ENCODE measurements around the gene KCNQ1.

The KCNQ1 gene

GRCh38 chr11:2792381-2793250 lies 347.8 kb downstream of the KCNQ1 start:
- no peak for DNase-seq

GRCh38 chr11:2793701-2794045 lies 348.9 kb downstream of the KCNQ1 start:
- no peak for DNase-seq

- DNase-seq: no peak
Measured at GRCh38 chr11:2794046-2794967, 349.5 kb downstream of the KCNQ1 start.

DNA sequence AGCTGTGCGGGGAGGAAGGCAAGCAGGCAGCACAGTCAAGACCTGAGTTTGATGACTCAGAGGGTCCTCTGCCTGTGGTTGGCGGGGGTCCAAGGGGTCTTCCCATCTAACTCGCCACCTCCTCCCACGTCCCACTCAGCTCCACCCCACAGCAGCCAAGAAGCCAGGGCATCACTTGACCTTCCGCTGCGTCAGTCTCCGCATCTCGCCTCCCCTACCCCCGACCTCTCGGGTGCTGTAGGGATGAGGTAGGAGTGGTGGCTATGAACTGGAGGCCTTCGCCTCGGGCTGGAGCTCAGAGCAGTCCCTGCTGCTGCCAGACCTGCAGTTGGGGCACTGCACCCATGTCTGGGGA lies 350.1 kb downstream of the KCNQ1 start:
- no peak for DNase-seq

DNA sequence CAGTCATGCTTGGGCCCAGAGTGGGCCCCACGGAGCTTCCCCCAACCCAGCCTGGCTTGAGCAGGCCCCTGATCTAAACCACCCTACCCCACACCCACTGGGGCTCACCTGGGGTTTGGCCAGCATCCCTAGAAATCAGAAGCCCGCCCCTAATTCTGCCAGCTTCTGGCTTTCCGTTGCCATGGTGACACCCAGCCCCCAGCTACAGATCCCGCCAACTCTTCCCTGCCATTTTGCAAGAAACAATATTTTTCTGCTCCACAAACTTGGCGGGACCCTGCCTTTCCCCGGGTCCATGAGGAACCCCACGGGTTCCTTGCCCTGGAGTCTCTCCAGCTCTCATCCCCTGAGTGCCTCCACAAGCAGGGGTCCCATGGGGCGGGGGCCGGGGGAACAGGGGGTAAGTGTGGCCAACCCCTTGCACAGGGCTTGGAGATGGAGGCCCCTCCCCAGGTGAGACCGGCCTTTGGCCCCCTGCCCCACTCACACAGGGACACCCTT lies 350.7 kb downstream of the KCNQ1 start:
- no peak for DNase-seq

DNA sequence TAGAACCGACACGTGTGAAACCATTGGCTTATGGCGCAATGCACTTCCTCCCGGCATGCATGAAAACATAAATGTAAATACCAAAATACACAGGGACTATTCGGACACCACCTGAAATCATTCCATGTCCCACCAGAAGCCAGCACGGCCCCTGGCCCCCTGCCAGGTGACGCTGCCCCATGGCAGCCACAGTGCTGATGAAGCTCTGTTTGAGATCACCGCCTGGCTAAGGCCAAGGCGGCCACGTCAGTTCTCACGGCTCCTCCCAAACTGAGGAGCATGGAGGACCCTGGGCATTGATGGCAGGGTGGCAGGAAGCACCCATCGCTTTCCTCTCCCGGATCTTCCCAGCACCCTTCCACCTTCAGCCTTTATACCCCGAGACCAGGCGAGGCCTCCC lies 351.3 kb downstream of the KCNQ1 start:
- DNase-seq: no peak

DNA sequence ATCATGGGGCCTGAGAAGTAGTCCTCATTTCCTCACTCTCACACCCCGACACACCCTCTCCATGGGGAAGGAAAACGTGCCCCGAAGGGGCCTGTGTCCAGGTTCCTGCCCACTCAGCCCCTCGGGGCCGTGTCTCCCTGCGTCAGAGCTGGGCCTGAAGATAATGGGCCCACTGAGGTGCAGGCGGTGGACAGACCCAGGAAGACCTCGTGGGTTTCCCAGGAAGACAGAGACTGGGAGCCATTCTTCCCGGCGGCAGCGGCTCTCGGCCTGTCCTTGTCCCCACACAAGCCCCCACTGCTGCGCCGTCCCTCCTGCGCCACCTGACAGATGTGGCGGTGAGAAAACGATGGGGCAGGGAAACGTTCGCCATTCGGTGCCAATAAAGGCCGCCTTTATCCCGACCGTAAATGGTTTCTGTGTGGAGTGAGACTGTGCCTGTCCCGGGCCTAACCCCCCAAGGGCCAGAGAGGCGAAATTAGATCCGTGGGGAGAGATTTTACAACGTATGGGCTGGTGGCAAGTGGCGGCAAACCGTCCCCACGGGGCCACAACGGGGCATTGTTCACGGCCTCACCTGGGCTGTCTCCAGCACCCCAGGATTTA lies 351.8 kb downstream of the KCNQ1 start:
- no peak for DNase-seq

- no peak for DNase-seq
Measured at GRCh38 chr11:2797121-2797711, 352.4 kb downstream of the KCNQ1 start.

DNA sequence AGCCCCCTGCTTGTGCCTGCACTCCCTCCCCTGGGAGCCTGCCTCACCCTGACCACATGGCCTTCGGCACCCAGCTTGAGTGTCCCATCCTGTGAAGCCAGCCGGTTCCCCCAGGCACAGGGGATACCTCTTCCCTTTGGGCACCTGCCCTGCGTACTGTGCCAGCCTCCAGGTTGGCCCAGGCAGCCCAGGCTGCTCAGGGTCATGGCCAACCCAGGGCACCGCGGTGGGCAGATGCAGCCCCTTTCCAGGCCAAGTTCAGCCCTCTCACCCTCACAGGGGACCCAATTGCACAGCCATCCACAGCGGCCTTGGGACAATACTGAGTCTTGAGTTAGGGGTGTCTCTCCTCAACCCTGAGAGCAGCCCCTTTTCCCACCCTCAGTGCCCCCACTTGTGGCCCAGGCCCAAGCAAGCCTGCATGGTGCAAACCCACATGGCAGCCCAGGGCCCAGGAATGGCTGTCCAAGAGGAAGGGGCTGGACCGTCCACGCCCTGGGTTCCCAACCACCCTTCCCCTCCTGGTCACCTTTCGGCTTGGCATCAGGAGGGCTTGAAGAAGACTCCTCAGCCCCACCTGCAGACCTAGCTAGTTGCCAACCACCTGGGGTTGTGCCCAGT lies 353.0 kb downstream of the KCNQ1 start:
- DNase-seq: no peak

- no peak for DNase-seq
Measured at GRCh38 chr11:2798951-2799761, 354.3 kb downstream of the KCNQ1 start.

DNA sequence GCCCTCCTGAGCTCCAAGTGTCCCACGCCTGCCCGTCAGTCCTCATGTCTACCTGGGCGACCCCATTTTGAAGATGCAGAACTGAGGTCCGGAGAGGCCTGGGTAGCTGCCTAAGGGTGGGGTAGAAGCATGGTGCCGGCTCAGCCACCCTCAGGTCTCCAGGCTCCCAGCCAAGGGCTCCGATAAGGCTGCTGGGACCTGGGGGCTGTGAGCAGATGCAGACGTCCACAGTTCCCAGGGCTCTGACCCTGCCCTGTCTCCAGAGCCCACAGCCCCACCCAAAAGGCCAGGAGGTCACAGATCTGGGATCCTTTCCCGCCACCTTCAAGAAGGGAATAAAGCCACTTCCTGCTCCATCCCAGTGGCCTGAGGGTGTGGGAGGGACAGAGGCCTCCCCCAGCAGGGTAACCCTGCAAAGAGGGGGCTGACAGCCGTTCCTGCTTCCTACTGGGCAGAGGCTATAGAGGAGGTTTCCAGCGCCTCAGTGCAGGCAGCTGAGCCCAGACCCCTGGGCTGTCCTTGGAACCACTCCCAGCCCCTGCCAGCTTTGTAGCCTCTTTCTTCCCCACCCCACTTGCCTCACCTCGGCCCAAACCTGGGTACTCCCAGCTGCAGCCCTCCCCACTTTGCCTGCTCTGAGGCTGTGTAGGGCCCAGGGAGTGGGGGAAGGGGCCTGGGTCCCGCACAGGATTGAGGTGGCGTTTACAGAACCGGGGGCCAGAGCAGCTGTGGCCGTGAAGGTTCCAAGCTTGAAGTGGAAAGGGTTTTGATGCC lies 355.3 kb downstream of the KCNQ1 start:
- no peak for DNase-seq

GRCh38 chr11:2800655-2801531 lies 356.1 kb downstream of the KCNQ1 start:
- no peak for DNase-seq

GRCh38 chr11:2801711-2802388 lies 357.0 kb downstream of the KCNQ1 start:
- DNase-seq: no peak

DNA sequence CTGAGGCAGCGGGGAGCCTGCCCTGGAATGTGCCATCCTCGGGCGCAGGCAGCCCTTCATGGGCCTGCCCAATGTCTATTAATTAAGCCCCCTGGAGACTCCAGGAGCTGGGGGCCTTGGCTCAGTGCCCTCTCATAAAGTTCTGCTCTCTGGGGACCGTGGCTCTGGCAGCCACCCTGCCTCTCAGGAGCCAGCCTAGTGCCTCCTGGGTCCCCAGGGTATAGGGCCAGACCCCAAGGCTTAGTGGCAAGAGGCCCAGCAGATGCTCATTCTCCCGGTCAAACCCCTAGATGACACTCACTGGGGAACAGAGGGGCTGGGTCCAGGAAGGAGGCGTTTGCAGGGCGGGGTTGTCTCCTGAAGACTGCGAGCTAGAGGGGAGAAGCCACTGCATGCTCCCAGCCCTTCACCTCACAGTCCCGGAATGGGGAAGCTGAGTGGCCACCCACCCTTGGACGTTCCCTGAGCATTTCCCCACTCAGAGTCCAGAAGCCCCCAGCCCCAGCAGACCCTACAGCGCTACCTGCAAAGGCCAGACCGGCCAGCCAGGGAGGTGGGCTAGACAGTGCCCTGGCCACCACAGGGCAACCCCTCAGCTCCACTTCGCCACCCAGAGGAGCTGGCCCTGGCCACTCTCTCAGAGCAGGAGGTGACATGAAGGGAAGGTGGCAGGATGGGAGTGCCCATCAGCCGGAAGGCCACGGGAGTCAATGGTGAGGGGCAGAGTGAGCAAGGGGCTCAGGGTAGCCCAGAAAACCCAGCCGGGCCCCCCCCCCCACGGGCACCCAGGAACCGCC lies 357.8 kb downstream of the KCNQ1 start:
- no peak for DNase-seq

- DNase-seq: no peak
Measured at GRCh38 chr11:2803186-2804091, 358.6 kb downstream of the KCNQ1 start.

DNA sequence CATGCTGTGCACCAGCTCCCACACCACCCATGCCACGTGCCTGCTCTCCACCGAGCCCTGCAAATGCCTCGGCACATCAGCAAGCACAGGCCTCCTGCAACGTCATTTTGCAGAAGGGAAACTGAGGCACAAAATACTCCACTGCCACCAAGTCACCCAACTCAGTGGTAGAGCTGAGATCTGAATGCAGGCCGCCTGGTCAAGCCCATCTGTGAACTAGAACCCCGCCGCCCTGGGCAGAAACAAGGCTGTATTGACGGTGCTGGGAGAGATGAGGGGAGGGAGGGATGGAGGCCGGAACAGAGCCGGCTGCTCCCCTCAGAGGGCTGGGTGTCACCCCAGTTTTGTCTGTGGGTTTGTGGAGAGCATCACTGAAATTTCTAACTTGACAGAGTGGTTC lies 359.4 kb downstream of the KCNQ1 start:
- no peak for DNase-seq

DNA sequence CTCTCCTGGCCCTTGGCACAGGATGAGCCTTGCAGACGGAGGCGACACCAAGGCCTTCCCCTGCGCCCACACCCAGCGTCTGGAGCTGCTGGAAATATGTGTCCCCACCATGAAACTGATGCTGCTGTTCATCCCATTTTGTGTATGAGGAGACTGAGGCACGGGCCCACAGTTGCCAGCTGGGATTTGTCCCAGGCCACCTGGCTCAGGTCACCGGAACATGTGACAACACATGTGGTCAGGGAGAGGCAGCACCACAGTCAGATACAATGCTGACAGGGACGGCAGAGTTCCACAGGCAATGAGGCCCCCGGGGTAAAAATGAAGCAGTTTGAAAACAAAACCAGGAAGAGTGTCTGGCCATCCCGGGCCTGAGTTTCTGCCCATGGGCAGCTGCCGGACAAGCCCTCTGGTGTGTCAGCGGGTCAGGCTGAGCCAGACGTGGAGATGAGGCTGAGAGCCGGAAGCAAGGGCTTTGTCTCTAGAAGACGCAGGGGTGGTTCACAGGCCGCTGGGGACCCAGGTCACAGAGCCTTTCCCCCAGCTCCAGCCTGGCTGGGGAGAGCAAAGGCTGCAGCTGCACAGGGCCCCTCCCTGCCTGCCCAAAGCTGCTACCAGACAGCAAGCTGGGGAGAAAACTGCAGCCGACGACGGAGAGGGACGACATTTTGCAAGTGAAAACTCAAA lies 360.0 kb downstream of the KCNQ1 start:
- no peak for DNase-seq

All from fibroblast of skin of right biceps (primary cell).